Endothelial cell of umbilical vein (primary cell): Measurements from ENCODE around the gene GPR108. TPM values are rescaled to one million over a fixed set of nuclear protein-coding genes. Genes with fewer than 3 reads are reported as not detected.

Experiments used
- BruUV-seq: library from RNA; stranded (reverse); fragments of 400-500 nt; replicated peaks from 2 replicates; lab custom pipeline; 2021; lab: Mats Ljungman, UMichigan
- CTCF ChIA-PET: fragments of 300-600, 350-600 bp; sonication (Branson Sonifier 250); formaldehyde crosslinking; loops from one replicate; lab custom pipeline; 2021; ENCODE audit warnings: antibody characterized with exemption, inconsistent platforms; lab: Charles Lee
- POLR2A ChIA-PET: fragments of 300-600, 350-600 bp; sonication (Branson Sonifier 250); formaldehyde crosslinking; loops from one replicate; lab custom pipeline; 2021; ENCODE audit warnings: antibody characterized with exemption, inconsistent platforms; lab: Charles Lee
- DNase-seq: peaks from one replicate; pipeline ENCODE4 v3.0.0-alpha.2; 2011; ENCODE audit warnings: low read depth, low spot score
- FAIRE-seq: peaks from 2 replicates; lab custom pipeline; 2011; peaks lifted over from hg19 to GRCh38; lab: Jason Lieb, UNC
- H2AFZ ChIP-seq: 2 replicates; pipeline ENCODE4 v1.6.0; 2012; ENCODE audit warnings: low read depth, low read length, control low read depth, inconsistent platforms
- H3K27ac ChIP-seq: 2 replicates; pipeline ENCODE4 v1.5.1; 2011; ENCODE audit warnings: low read depth, mild to moderate bottlenecking, control low read depth, low read length, moderate library complexity; ENCODE audit not compliant: insufficient read depth
- H3K27me3 ChIP-seq, 2 experiments: 2 replicates each; pipeline versions ENCODE4 v1.6.0 to v1.6.1; 2011; ENCODE audit warnings: low read length in 2 of 2, mixed read lengths in 1 of 2; ENCODE audit not compliant: control insufficient read depth in 2 of 2, insufficient read depth in 2 of 2
- H3K36me3 ChIP-seq, 2 experiments: 2 replicates in 1 of 2; 3 replicates in 1 of 2; pipeline ENCODE4 v1.5.1; 2011; ENCODE audit warnings: low read length in 2 of 2, mild to moderate bottlenecking in 1 of 2, moderate library complexity in 1 of 2; ENCODE audit not compliant: control insufficient read depth in 2 of 2, insufficient read depth in 2 of 2; ENCODE audit errors: extremely low read depth in 1 of 2
- H3K4me1 ChIP-seq: 3 replicates; pipeline ENCODE4 v1.5.1; 2011; ENCODE audit warnings: mild to moderate bottlenecking, low read length; ENCODE audit not compliant: control insufficient read depth, insufficient read depth; ENCODE audit errors: extremely low read depth
- H3K4me2 ChIP-seq: 2 replicates; pipeline ENCODE4 v1.6.1; 2011; ENCODE audit warnings: low read length, control low read depth, mixed read lengths; ENCODE audit not compliant: insufficient read depth
- H3K4me3 ChIP-seq, 3 experiments: fragments of 200-600 bp in 1 of 3; sonication (generic), shearing (Covaris generic) in 1 of 3; replicated peaks in 1 of 3; 2 replicates each; pipeline ENCODE4 v1.5.1; 2011 to 2016; ENCODE audit warnings: control low read depth in 3 of 3, low read length in 3 of 3, mild to moderate bottlenecking in 2 of 3, inconsistent platforms in 1 of 3, low read depth in 1 of 3, moderate library complexity in 1 of 3; ENCODE audit not compliant: insufficient read depth in 1 of 3
- H3K79me2 ChIP-seq: 2 replicates; pipeline ENCODE4 v1.6.0; 2012; ENCODE audit warnings: low read length, inconsistent platforms; ENCODE audit not compliant: control insufficient read depth, insufficient read depth
- H3K9ac ChIP-seq: replicated peaks from 2 replicates; pipeline ENCODE3; 2011; ENCODE audit warnings: low read length, control low read depth; ENCODE audit not compliant: insufficient read depth; ENCODE audit errors: extremely low read depth
- H3K9me1 ChIP-seq: replicated peaks from 3 replicates; pipeline ENCODE4 v1.6.0; 2011; ENCODE audit warnings: mild to moderate bottlenecking, low read length; ENCODE audit not compliant: control insufficient read depth, insufficient read depth; ENCODE audit errors: extremely low read depth
- H3K9me3 ChIP-seq: replicated peaks from 2 replicates; pipeline ENCODE4 v1.5.1; 2012; ENCODE audit warnings: low read length, inconsistent platforms; ENCODE audit not compliant: control insufficient read depth, insufficient read depth
- H4K20me1 ChIP-seq: replicated peaks from 2 replicates; pipeline ENCODE3; 2011; ENCODE audit warnings: mild to moderate bottlenecking, low read length; ENCODE audit not compliant: control insufficient read depth, insufficient read depth; ENCODE audit errors: extremely low read depth
- EZH2 ChIP-seq: IDR thresholded peaks from 2 replicates; pipeline ENCODE4 v1.6.1; 2012; ENCODE audit warnings: borderline replicate concordance, low read depth, mild to moderate bottlenecking, moderate library complexity, low read length, inconsistent platforms; ENCODE audit not compliant: severe bottlenecking
- FOS ChIP-seq: IDR thresholded peaks from 2 replicates; pipeline ENCODE4 v1.6.1; 2011; ENCODE audit warnings: mild to moderate bottlenecking, low read length, moderate library complexity, borderline replicate concordance; ENCODE audit not compliant: insufficient read depth
- GATA2 ChIP-seq: IDR thresholded peaks from 2 replicates; pipeline ENCODE4 v1.7.0; 2011; ENCODE audit warnings: low read depth, mild to moderate bottlenecking, moderate library complexity, mixed read lengths, low read length; ENCODE audit not compliant: insufficient read length, insufficient read depth
- JUN ChIP-seq: IDR thresholded peaks from 2 replicates; pipeline ENCODE4 v1.6.1; 2011; ENCODE audit warnings: borderline replicate concordance, low read depth; ENCODE audit not compliant: insufficient read length, insufficient read depth
- MYC ChIP-seq: IDR thresholded peaks from one replicate; pipeline ENCODE4 v1.6.1; 2011; ENCODE audit warnings: mild to moderate bottlenecking, low read depth, low read length
- POLR2A ChIP-seq: IDR thresholded peaks from 2 replicates; pipeline ENCODE4 v1.6.1; 2012; ENCODE audit warnings: low read depth, mild to moderate bottlenecking, control low read depth, low read length
- POLR2AphosphoS5 ChIP-seq: IDR thresholded peaks from 2 replicates; pipeline ENCODE4 v1.6.1; 2012; ENCODE audit warnings: low read depth, mild to moderate bottlenecking, control low read depth, low read length, moderate library complexity; ENCODE audit not compliant: insufficient read depth
- dilution Hi-C: fragments of 300-500 bp; cut with MboI; formaldehyde crosslinking; loops from one replicate; pipeline ENCODE4 v1.15.0; 2019; ENCODE audit warnings: low sequenced_read_pairs; ENCODE audit not compliant: extremely low pct_ligation_motif_present
- intact Hi-C: fragments of 100-400 bp; cut with micrococcal nuclease; formaldehyde crosslinking; loops from one replicate; pipeline ENCODE4 v1.10.0; 2022
- polyA plus RNA-seq, 4 experiments: library from polyadenylated mRNA; depleted of rRNA in 3 of 4; stranded (reverse) in 3 of 4; unstranded in 1 of 4; fragments of >200 nt; gene quantifications; 2 replicates each; pipeline versions ENCODE4 v1.2.1 to v1.2.3, GENCODE V29; 2011 to 2012; ENCODE audit warnings: missing spikeins in 1 of 4
- total RNA-seq: library from RNA; stranded (reverse); gene quantifications from 2 replicates; pipeline ENCODE4 v1.2.3, GENCODE V29; 2021
- TF ChIP-seq, protein P1 (sequence below): IDR thresholded peaks from 2 replicates; pipeline ENCODE4 v1.6.1; 2011; ENCODE audit not compliant: insufficient read depth, insufficient read length
- TF ChIP-seq, protein P2 (sequence below), 2 donors: IDR thresholded peaks; 1 replicate in 1 of 2; 2 replicates in 1 of 2; pipeline ENCODE4 v1.5.1; 2011; ENCODE audit warnings: low read length in 2 of 2, mild to moderate bottlenecking in 2 of 2, moderate library complexity in 2 of 2, control low read depth in 1 of 2, inconsistent platforms in 1 of 2, low read depth in 1 of 2; ENCODE audit not compliant: insufficient read depth in 1 of 2; ENCODE audit errors: extremely low read depth in 1 of 2

The GPR108 gene
- total and polyA plus RNA-seq, 2 donors (not counting 3 experiments of a cell fraction or from before 2014, with no cell fraction given): 68.5 to 80.2 TPM

DNA sequence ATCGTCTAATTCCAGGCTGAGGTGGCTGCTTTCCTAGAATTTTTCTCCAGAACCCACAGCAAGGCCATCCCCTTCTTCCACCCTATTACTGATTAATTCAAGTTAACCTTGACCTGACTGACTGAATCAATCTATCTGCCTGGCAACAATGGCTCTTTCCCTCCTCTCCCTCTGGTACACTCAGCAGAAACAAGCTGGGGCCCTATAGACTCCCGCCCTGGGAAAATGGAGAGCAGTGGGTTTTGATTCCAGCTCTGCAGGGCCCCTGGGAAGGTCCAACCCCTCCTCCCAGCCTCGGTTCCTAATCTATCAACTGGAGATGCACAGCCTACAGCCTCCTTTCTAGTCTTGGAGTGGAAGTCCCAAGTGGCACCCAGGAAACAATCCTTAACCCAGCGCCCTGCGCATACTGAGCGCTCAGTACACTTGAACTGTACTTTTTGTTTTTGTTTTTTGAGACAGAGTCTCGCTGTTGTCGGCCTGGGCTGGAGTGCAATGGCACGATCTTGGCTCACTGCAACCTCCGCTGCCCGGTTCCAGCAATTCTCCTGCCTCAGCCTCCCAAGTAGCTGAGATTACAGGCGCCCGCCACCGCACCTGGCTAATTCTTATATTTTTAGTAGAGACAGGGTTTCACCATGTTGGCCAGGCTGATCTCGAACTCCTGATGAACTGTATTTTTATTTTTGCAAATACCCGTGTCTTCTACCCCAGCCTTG is 11.7 kb downstream of the GPR108 start:
- FAIRE-seq (no peak), DNase-seq (no peak)
- H3K9ac ChIP-seq: no peak overlapping the region
- no peak overlapping the region for H2AFZ ChIP-seq
- no peaks in the 10 kb centered on the region for H3K79me2 ChIP-seq
- dilution Hi-C loops (no loop called here), intact Hi-C loops (no loop called here)
- H3K36me3 ChIP-seq: no peaks in the 10 kb centered on the region
- H3K27ac ChIP-seq: no peak overlapping the region
- no peaks in the 10 kb centered on the region for H3K27me3 ChIP-seq
- H3K4me3 ChIP-seq: no peak overlapping the region
- H3K9me3 ChIP-seq: no peaks in the 10 kb centered on the region
- no peaks in the 10 kb centered on the region for H3K4me1 ChIP-seq
- H3K4me2 ChIP-seq: no peak overlapping the region
- no peaks in the 10 kb centered on the region for H4K20me1 ChIP-seq
- no TSS peak for BruUV-seq
- H3K9me1 ChIP-seq: no peaks in the 10 kb centered on the region
- TF ChIP-seq JUN: no peak
- no peak for TF ChIP-seq FOS
- no peak for TF ChIP-seq EZH2
- TF ChIP-seq, protein P1, sequence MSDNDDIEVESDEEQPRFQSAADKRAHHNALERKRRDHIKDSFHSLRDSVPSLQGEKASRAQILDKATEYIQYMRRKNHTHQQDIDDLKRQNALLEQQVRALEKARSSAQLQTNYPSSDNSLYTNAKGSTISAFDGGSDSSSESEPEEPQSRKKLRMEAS: no peak
- no peak for TF ChIP-seq GATA2
- TF ChIP-seq POLR2A: no peak
- TF ChIP-seq, protein P2, sequence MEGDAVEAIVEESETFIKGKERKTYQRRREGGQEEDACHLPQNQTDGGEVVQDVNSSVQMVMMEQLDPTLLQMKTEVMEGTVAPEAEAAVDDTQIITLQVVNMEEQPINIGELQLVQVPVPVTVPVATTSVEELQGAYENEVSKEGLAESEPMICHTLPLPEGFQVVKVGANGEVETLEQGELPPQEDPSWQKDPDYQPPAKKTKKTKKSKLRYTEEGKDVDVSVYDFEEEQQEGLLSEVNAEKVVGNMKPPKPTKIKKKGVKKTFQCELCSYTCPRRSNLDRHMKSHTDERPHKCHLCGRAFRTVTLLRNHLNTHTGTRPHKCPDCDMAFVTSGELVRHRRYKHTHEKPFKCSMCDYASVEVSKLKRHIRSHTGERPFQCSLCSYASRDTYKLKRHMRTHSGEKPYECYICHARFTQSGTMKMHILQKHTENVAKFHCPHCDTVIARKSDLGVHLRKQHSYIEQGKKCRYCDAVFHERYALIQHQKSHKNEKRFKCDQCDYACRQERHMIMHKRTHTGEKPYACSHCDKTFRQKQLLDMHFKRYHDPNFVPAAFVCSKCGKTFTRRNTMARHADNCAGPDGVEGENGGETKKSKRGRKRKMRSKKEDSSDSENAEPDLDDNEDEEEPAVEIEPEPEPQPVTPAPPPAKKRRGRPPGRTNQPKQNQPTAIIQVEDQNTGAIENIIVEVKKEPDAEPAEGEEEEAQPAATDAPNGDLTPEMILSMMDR (IDR thresholded peaks at IDR 0.05; ENCODE audit: extremely low read depth in 1 of 2, insufficient read depth in 1 of 2, low read depth in 1 of 2, low read length in 2 of 2): no peak
- no peak for TF ChIP-seq POLR2AphosphoS5
- TF ChIP-seq MYC: no peak
- POLR2A ChIA-PET: interaction anchor here (0.6 kb wide), 1 partner anchor 46 kb away, joined by 6 read pairs; no protein-coding TSS in a partner anchor
- CTCF ChIA-PET: interaction anchor here (1.1 kb wide), 1 partner anchor 94 kb away, joined by 3 read pairs; no protein-coding TSS in a partner anchor
